H7 (cell line): Measurements from ENCODE around the gene TMTC1. TPM values are rescaled to one million over a fixed set of nuclear protein-coding genes. Genes with fewer than 3 reads are reported as not detected.

ENCODE experiments used
- DNase-seq: peaks from one replicate; pipeline ENCODE4 v3.0.0; 2012
- H3K27me3 ChIP-seq: 2 replicates; pipeline ENCODE4 v1.6.0; 2011; ENCODE audit warnings: mild to moderate bottlenecking, low read length; ENCODE audit not compliant: control insufficient read depth, insufficient read depth
- H3K36me3 ChIP-seq: replicated peaks from 2 replicates; pipeline ENCODE4 v1.5.1; 2011; ENCODE audit warnings: low read length; ENCODE audit not compliant: control insufficient read depth, insufficient read depth
- H3K4me3 ChIP-seq: 2 replicates; pipeline ENCODE4 v1.5.1; 2011; ENCODE audit warnings: low read depth, mild to moderate bottlenecking, control low read depth, low read length, moderate library complexity; ENCODE audit not compliant: insufficient read depth
- total RNA-seq: library from RNA; depleted of rRNA; stranded (reverse); fragments of >200 nt; shearing (Covaris generic); gene quantifications from 2 replicates; pipeline ENCODE4 v1.2.3, GENCODE V29; 2014

Gene TMTC1
- total RNA-seq, 1 experiment from 2014 or later: 11.6 TPM

- Histone ChIP-seq H3K27me3 (no peaks in the 10 kb centered on the region), H3K36me3 (no peaks in the 10 kb centered on the region), H3K4me3 (no peak overlapping the region)
- DNase-seq: no peak
These were observed 44.3 kb downstream of the TMTC1 start for GRCh38 chr12:29739279-29739991.

- Histone ChIP-seq H3K27me3 (no peaks in the 10 kb centered on the region), H3K4me3 (no peak overlapping the region)
- DNase-seq: no peak
These were observed 45.4 kb downstream of the TMTC1 start for GRCh38 chr12:29738365-29738764.

GRCh38 chr12:29737644-29738043 lies 46.1 kb downstream of the TMTC1 start:
- no peak overlapping the region for H3K4me3 ChIP-seq
- no peaks in the 10 kb centered on the region for H3K27me3 ChIP-seq
- H3K36me3 ChIP-seq: no peaks in the 10 kb centered on the region
- no peak for DNase-seq

More at GRCh38 chr12:29738365-29738764, 45.4 kb downstream of the TMTC1 start:
- H3K36me3 ChIP-seq: no peaks in the 10 kb centered on the region

DNA sequence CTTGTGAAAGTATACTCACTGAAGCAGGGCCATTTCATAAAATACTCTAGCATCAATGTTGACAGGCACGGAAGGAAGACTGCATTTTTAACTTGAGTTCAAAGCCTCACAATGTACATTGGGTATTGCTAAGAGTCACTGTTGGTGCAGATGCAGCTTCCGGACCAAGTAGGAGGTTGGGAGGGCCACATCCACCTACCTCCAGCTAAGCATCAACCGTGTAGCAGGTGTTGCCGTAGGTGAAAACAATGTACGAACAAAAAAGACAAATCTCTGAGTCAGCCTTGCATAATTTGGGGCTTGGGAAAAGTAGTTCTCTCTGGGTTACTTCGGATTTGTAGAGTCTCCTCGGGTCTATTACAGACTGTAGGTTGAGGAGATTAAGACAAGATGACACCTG lies 48.1 kb downstream of the TMTC1 start:
- Histone ChIP-seq H3K36me3 (no peaks in the 10 kb centered on the region), H3K27me3 (no peaks in the 10 kb centered on the region), H3K4me3 (no peak overlapping the region)
- DNase-seq: no peak

DNA sequence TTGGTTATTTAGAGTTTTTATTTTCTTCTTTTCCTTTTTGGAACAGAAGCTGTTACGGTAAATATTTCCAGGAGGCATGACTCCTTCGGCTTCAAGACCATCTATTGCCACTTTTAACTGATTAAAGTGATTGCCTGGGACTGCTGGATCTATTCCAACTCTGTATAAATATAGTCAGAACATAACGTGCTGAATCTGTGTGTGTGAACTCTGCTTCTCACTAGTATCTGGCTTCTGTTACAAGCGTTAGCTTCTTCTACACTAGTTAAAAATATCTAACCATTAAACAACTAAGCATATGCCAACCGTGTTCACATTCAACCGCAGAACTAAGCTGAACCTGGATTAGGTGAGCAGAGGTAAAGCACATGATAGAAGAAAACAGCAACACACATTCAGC lies 49.0 kb downstream of the TMTC1 start:
- H3K4me3 ChIP-seq: no peak overlapping the region
- no peaks in the 10 kb centered on the region for H3K36me3 ChIP-seq
- DNase-seq: no peak
- no peaks in the 10 kb centered on the region for H3K27me3 ChIP-seq

- Histone ChIP-seq H3K27me3 (no peaks in the 10 kb centered on the region), H3K4me3 (no peak overlapping the region), H3K36me3 (no peaks in the 10 kb centered on the region)
- DNase-seq: no peak
These were observed 49.4 kb downstream of the TMTC1 start for GRCh38 chr12:29734305-29734704.

- H3K4me3 ChIP-seq: no peak overlapping the region
- no peak for DNase-seq
- no peaks in the 10 kb centered on the region for H3K36me3 ChIP-seq
- no peaks in the 10 kb centered on the region for H3K27me3 ChIP-seq
These were observed 50.2 kb downstream of the TMTC1 start for GRCh38 chr12:29733501-29733900.

- no peak for DNase-seq
- no peaks in the 10 kb centered on the region for H3K36me3 ChIP-seq
- H3K27me3 ChIP-seq: no peaks in the 10 kb centered on the region
- H3K4me3 ChIP-seq: no peak overlapping the region
These were observed 50.7 kb downstream of the TMTC1 start for GRCh38 chr12:29733060-29733459.

DNA sequence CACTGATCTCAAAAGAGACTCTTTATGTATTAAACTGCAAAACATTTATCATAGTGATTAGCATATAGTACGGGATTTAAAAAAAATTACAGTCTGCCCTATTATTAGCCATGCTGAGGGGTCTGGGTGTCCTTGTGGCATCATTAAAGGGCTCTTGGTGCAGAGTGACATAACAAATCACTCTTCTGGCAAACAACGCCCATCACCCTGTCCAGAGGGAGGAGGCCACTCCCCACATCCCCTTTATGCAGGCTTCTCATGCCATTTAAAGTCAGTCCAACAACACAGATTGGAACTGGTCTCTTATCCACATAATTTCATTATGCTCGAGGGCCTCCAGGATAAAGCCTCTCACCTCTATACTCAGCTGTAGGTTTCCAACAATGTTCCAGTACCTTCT lies 51.1 kb downstream of the TMTC1 start:
- no peaks in the 10 kb centered on the region for H3K36me3 ChIP-seq

DNA sequence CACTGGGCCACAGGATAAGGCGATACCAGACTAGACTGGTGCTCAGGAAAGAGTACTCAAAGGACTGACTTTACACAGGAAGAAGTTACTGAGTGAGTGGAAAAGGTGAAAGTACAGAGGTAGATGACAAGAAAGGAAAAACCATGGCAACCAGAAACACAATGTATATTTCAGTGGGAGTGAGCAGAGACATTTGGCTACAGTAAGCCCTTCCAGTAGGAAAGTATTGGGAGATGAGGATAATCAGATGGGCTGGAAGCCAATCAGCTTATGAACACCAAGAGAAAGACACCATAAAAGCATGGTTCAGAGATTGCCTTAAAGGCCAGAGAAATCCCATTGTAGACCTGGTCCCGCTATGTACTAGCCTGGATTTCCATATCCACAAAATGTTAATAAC lies 51.6 kb downstream of the TMTC1 start:
- no peak overlapping the region for H3K4me3 ChIP-seq
- no peak for DNase-seq

More for the DNA sequence above, 51.1 kb downstream of the TMTC1 start:
- no peak overlapping the region for H3K4me3 ChIP-seq
- no peak for DNase-seq
- no peaks in the 10 kb centered on the region for H3K27me3 ChIP-seq

DNA sequence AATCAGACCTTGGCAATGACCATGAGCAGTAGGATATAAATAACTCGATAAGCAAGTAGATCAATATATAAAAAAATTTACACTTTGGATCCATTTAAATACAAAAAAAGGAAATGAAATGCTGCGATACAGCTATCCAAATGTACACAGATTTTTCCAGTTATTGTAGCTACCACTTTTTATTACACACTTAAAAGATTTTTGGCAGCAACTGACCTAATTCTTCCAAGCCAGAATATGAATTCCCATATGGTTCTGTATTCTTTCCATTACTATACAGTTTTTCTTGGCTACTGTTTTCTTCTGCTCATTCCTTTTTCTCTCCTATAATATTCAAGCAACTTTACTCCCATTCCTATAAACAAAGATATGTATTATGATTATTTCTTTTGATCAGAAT lies 52.2 kb downstream of the TMTC1 start:
- DNase-seq: no peak
- Histone ChIP-seq H3K27me3 (no peaks in the 10 kb centered on the region), H3K4me3 (no peak overlapping the region), H3K36me3 (no peaks in the 10 kb centered on the region)

More for the DNA sequence above, 51.6 kb downstream of the TMTC1 start:
- Histone ChIP-seq H3K27me3 (no peaks in the 10 kb centered on the region), H3K36me3 (no peaks in the 10 kb centered on the region)

GRCh38 chr12:29730481-29730880 lies 53.3 kb downstream of the TMTC1 start:
- no peak for DNase-seq
- H3K36me3 ChIP-seq: no peaks in the 10 kb centered on the region
- H3K4me3 ChIP-seq: no peak overlapping the region
- H3K27me3 ChIP-seq: no peaks in the 10 kb centered on the region

DNA sequence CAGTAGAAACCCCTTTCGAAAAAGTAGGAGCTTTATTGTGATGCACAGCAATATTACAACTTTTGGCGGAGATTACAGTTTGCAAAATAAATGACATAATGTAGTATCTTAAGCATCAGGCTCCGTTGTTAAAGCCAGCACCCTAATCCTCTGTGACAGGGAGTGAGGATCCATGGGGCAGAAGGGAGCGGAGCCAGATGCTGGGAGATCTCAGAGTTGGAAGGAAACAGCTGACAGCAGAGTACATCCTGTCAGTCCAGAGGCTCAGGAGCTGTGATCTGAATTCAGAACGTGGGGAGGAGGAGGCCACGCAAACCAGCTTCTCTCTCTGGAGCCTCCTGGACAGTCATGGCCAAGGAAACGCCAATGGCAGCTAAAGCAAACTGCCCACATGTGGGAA lies 55.7 kb downstream of the TMTC1 start:
- DNase-seq: no peak
- Histone ChIP-seq H3K27me3 (no peaks in the 10 kb centered on the region), H3K4me3 (no peak overlapping the region), H3K36me3 (no peaks in the 10 kb centered on the region)

GRCh38 chr12:29726741-29727348 lies 56.9 kb downstream of the TMTC1 start:
- Histone ChIP-seq H3K36me3 (no peaks in the 10 kb centered on the region), H3K4me3 (no peak overlapping the region), H3K27me3 (no peaks in the 10 kb centered on the region)
- DNase-seq: no peak

DNA sequence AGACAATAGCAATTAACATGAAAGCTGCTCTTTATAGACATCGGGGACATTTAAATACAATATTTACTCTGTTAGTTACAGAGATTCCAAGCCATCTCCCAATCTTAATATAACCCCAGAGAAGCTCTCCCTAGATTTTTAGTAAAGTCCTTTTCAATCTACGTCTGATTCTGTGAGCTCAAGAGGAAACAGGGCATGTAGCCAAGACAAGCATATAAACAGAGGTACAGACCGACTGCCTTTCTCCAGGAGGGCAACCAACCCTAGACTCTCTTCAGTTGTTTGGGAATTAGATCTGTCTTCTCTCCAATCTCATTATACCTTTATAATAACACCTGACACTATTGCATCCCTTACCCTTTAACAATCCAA lies 57.4 kb downstream of the TMTC1 start:
- no peaks in the 10 kb centered on the region for H3K36me3 ChIP-seq
- no peak overlapping the region for H3K4me3 ChIP-seq
- DNase-seq: no peak
- H3K27me3 ChIP-seq: no peaks in the 10 kb centered on the region
